Measurements from ENCODE around the gene FXYD1. TPM values are rescaled to one million over a fixed set of nuclear protein-coding genes. Genes with fewer than 3 reads are reported as not detected.

FXYD1 gene
- total and polyA plus RNA-seq, 2 experiments from 2014 or later: 1.5 to 26.8 TPM

GRCh38 chr19:35117116-35117515 is 21.5 kb upstream of the FXYD1 start:
- Mint-ChIP-seq H3K4me1 (peaks cover 33% of the 10 kb centered on the region), H3K36me3 (ENCODE audit: low read depth) (no peaks in the 10 kb centered on the region), H3K27me3 (ENCODE audit: insufficient read depth, low read depth, poor library complexity) (peaks cover 26% of the 10 kb centered on the region), H3K4me3 (no peak overlapping the region), H3K27ac (no peak overlapping the region), H3K9me3 (no peaks in the 10 kb centered on the region; the same call in 2 of the 3 replicates)
- DNase-seq (ENCODE audit: low spot score): no peak
- Histone ChIP-seq H3K27me3 (ENCODE audit: insufficient read depth) (no peaks in the 10 kb centered on the region), H4K20me1 (replicated peaks; ENCODE audit: insufficient read depth) (no peaks in the 10 kb centered on the region), H3K9me2 (ENCODE audit: insufficient read depth) (no peaks in the 10 kb centered on the region), H3K4me3 (no peak overlapping the region), H3K79me2 (replicated peaks; ENCODE audit: insufficient read depth) (no peaks in the 10 kb centered on the region), H2AFZ (no peak overlapping the region), H3K27ac (ENCODE audit: low read depth) (no peak overlapping the region), H3K36me3 (ENCODE audit: insufficient read depth) (no peaks in the 10 kb centered on the region), H3K4me2 (no peak overlapping the region), H3F3A (replicated peaks; ENCODE audit: low read depth) (no peaks in the 10 kb centered on the region), H3K4me1 (ENCODE audit: insufficient read depth) (peaks cover 23% of the 10 kb centered on the region)
- ATAC-seq: no peak
- TF ChIP-seq STAT1 (IDR thresholded peaks at IDR 0.05; ENCODE audit: unreplicated experiment): no peak
- no peak for TF ChIP-seq ZNF331 (CRISPR knock-in tag; IDR thresholded peaks at IDR 0.05; ENCODE audit: low read depth)

GRCh38 chr19:35117799-35118198 is 20.8 kb upstream of the FXYD1 start:
- no peak overlapping the region for H3K27ac ChIP-seq (ENCODE audit: low read depth)
- H3F3A ChIP-seq (replicated peaks; ENCODE audit: low read depth): no peaks in the 10 kb centered on the region
- no peak for DNase-seq (ENCODE audit: low spot score)
- no peaks in the 10 kb centered on the region for H3K27me3 ChIP-seq (ENCODE audit: insufficient read depth)
- no peaks in the 10 kb centered on the region for H3K36me3 ChIP-seq (ENCODE audit: insufficient read depth)
- Mint-ChIP-seq H3K27me3 (ENCODE audit: insufficient read depth, low read depth, poor library complexity) (peaks cover 25% of the 10 kb centered on the region), H3K4me1 (peaks cover 38% of the 10 kb centered on the region), H3K27ac (no peak overlapping the region), H3K9me3 (no peaks in the 10 kb centered on the region; the same call in 2 of the 3 replicates), H3K36me3 (ENCODE audit: low read depth) (no peaks in the 10 kb centered on the region), H3K4me3 (no peak overlapping the region)
- H3K79me2 ChIP-seq (replicated peaks; ENCODE audit: insufficient read depth): no peaks in the 10 kb centered on the region
- no peak overlapping the region for H2AFZ ChIP-seq
- no peak overlapping the region for H3K4me2 ChIP-seq
- no peak overlapping the region for H3K4me3 ChIP-seq
- H3K9me2 ChIP-seq (ENCODE audit: insufficient read depth): no peaks in the 10 kb centered on the region
- H4K20me1 ChIP-seq (replicated peaks; ENCODE audit: insufficient read depth): no peaks in the 10 kb centered on the region
- no peak for ATAC-seq
- peaks cover 27% of the 10 kb centered on the region for H3K4me1 ChIP-seq (ENCODE audit: insufficient read depth)
- TF ChIP-seq ZNF331 (CRISPR knock-in tag; IDR thresholded peaks at IDR 0.05; ENCODE audit: low read depth) (no peak), POLR2AphosphoS5 (IDR thresholded peaks at IDR 0.05; ENCODE audit: low read depth) (no peak), ZNF114 (CRISPR knock-in tag; IDR thresholded peaks at IDR 0.05) (no peak), EZH2phosphoT487 (IDR thresholded peaks at IDR 0.05; ENCODE audit: unreplicated experiment) (no peak), EZH2 (IDR thresholded peaks at IDR 0.05; ENCODE audit: low read depth, unreplicated experiment) (no peak), REST (IDR thresholded peaks at IDR 0.05; ENCODE audit: unreplicated experiment) (no peak), STAT1 (IDR thresholded peaks at IDR 0.05; ENCODE audit: unreplicated experiment) (no peak), JUNB (IDR thresholded peaks at IDR 0.05; ENCODE audit: unreplicated experiment) (no peak), NANOG (IDR thresholded peaks at IDR 0.05; ENCODE audit: borderline replicate concordance) (no peak)
- TF ChIP-seq, protein P1, sequence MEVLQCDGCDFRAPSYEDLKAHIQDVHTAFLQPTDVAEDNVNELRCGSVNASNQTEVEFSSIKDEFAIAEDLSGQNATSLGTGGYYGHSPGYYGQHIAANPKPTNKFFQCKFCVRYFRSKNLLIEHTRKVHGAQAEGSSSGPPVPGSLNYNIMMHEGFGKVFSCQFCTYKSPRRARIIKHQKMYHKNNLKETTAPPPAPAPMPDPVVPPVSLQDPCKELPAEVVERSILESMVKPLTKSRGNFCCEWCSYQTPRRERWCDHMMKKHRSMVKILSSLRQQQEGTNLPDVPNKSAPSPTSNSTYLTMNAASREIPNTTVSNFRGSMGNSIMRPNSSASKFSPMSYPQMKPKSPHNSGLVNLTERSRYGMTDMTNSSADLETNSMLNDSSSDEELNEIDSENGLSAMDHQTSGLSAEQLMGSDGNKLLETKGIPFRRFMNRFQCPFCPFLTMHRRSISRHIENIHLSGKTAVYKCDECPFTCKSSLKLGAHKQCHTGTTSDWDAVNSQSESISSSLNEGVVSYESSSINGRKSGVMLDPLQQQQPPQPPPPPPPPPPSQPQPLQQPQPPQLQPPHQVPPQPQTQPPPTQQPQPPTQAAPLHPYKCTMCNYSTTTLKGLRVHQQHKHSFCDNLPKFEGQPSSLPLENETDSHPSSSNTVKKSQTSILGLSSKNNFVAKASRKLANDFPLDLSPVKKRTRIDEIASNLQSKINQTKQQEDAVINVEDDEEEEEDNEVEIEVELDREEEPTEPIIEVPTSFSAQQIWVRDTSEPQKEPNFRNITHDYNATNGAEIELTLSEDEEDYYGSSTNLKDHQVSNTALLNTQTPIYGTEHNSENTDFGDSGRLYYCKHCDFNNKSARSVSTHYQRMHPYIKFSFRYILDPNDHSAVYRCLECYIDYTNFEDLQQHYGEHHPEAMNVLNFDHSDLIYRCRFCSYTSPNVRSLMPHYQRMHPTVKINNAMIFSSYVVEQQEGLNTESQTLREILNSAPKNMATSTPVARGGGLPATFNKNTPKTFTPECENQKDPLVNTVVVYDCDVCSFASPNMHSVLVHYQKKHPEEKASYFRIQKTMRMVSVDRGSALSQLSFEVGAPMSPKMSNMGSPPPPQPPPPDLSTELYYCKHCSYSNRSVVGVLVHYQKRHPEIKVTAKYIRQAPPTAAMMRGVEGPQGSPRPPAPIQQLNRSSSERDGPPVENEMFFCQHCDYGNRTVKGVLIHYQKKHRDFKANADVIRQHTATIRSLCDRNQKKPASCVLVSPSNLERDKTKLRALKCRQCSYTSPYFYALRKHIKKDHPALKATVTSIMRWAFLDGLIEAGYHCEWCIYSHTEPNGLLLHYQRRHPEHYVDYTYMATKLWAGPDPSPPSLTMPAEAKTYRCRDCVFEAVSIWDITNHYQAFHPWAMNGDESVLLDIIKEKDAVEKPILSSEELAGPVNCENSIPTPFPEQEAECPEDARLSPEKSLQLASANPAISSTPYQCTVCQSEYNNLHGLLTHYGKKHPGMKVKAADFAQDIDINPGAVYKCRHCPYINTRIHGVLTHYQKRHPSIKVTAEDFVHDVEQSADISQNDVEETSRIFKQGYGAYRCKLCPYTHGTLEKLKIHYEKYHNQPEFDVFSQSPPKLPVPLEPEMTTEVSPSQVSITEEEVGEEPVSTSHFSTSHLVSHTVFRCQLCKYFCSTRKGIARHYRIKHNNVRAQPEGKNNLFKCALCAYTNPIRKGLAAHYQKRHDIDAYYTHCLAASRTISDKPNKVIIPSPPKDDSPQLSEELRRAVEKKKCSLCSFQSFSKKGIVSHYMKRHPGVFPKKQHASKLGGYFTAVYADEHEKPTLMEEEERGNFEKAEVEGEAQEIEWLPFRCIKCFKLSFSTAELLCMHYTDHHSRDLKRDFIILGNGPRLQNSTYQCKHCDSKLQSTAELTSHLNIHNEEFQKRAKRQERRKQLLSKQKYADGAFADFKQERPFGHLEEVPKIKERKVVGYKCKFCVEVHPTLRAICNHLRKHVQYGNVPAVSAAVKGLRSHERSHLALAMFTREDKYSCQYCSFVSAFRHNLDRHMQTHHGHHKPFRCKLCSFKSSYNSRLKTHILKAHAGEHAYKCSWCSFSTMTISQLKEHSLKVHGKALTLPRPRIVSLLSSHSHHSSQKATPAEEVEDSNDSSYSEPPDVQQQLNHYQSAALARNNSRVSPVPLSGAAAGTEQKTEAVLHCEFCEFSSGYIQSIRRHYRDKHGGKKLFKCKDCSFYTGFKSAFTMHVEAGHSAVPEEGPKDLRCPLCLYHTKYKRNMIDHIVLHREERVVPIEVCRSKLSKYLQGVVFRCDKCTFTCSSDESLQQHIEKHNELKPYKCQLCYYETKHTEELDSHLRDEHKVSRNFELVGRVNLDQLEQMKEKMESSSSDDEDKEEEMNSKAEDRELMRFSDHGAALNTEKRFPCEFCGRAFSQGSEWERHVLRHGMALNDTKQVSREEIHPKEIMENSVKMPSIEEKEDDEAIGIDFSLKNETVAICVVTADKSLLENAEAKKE (CRISPR knock-in tag; IDR thresholded peaks at IDR 0.05): no peak
- TF ChIP-seq, protein P2, sequence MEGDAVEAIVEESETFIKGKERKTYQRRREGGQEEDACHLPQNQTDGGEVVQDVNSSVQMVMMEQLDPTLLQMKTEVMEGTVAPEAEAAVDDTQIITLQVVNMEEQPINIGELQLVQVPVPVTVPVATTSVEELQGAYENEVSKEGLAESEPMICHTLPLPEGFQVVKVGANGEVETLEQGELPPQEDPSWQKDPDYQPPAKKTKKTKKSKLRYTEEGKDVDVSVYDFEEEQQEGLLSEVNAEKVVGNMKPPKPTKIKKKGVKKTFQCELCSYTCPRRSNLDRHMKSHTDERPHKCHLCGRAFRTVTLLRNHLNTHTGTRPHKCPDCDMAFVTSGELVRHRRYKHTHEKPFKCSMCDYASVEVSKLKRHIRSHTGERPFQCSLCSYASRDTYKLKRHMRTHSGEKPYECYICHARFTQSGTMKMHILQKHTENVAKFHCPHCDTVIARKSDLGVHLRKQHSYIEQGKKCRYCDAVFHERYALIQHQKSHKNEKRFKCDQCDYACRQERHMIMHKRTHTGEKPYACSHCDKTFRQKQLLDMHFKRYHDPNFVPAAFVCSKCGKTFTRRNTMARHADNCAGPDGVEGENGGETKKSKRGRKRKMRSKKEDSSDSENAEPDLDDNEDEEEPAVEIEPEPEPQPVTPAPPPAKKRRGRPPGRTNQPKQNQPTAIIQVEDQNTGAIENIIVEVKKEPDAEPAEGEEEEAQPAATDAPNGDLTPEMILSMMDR (conservative IDR thresholded peaks at IDR 0.05; ENCODE audit: low read depth in 2 of 2): no peak
